ENCODE results near the gene THAP8. TPM values are rescaled to one million over a fixed set of nuclear protein-coding genes. Genes with fewer than 3 reads are reported as not detected.

Gene THAP8
- total and polyA plus RNA-seq, 2 of the 13 experiments (the other 11 are each of a cell fraction or from before 2014, with no cell fraction given): 1.7 to 3.7 TPM

DNA sequence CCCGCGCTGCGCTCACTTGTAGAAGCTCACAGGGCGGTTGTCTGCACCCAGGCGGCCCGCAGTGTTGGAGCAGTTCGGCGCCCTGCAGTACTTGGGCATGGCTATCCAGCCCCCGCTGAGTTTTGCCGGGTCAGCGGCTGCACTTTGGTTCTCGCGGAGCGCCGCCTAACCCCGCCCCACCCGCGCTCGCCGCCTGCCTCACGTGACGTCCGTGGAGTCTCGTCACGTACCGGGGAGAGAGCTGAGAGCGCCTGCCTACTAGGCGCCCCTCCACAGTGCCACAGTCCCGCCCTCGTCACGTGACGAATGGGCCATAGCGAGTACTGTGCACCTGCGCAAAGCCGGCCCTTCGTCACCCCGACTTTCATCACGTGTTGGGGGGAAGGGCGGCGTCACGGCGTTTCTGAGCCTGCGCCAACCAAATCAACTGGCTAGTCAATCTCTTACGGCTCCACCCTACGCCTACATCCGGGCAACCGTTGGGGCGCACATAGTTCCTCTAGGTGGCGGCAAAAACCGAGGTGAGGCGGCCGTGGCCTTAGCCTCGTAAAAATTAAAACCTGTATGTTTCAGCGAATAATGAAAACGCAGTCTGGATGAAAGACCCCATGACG, at the start of gene THAP8 (continued):
- TF ChIP-seq, protein P1, sequence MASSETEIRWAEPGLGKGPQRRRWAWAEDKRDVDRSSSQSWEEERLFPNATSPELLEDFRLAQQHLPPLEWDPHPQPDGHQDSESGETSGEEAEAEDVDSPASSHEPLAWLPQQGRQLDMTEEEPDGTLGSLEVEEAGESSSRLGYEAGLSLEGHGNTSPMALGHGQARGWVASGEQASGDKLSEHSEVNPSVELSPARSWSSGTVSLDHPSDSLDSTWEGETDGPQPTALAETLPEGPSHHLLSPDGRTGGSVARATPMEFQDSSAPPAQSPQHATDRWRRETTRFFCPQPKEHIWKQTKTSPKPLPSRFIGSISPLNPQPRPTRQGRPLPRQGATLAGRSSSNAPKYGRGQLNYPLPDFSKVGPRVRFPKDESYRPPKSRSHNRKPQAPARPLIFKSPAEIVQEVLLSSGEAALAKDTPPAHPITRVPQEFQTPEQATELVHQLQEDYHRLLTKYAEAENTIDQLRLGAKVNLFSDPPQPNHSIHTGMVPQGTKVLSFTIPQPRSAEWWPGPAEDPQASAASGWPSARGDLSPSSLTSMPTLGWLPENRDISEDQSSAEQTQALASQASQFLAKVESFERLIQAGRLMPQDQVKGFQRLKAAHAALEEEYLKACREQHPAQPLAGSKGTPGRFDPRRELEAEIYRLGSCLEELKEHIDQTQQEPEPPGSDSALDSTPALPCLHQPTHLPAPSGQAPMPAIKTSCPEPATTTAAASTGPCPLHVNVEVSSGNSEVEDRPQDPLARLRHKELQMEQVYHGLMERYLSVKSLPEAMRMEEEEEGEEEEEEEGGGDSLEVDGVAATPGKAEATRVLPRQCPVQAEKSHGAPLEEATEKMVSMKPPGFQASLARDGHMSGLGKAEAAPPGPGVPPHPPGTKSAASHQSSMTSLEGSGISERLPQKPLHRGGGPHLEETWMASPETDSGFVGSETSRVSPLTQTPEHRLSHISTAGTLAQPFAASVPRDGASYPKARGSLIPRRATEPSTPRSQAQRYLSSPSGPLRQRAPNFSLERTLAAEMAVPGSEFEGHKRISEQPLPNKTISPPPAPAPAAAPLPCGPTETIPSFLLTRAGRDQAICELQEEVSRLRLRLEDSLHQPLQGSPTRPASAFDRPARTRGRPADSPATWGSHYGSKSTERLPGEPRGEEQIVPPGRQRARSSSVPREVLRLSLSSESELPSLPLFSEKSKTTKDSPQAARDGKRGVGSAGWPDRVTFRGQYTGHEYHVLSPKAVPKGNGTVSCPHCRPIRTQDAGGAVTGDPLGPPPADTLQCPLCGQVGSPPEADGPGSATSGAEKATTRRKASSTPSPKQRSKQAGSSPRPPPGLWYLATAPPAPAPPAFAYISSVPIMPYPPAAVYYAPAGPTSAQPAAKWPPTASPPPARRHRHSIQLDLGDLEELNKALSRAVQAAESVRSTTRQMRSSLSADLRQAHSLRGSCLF (CRISPR knock-in tag; IDR thresholded peaks at IDR 0.05; ENCODE audit: borderline replicate concordance): peak; percentile 26; the same call in 1 of the 2 replicates
- TF ChIP-seq TOE1 (CRISPR knock-in tag; IDR thresholded peaks at IDR 0.05) (no peak; the same call in 1 of the 2 replicates), MED8 (CRISPR knock-in tag; IDR thresholded peaks at IDR 0.05; ENCODE audit: insufficient replicate concordance) (peak; percentile 70), ZNF121 (CRISPR knock-in tag; IDR thresholded peaks at IDR 0.05) (no peak), PRMT3 (CRISPR knock-in tag; IDR thresholded peaks at IDR 0.05; ENCODE audit: borderline replicate concordance, low read depth) (peak; percentile 31; the same call in 1 of the 2 replicates), KLF6 (CRISPR knock-in tag; IDR thresholded peaks at IDR 0.05) (0 out of 2 replicates have a peak, but pooled peaks have one; percentile 14), ZNF20 (CRISPR knock-in tag; IDR thresholded peaks at IDR 0.05) (no peak), ZNF326 (CRISPR knock-in tag; IDR thresholded peaks at IDR 0.05; ENCODE audit: borderline replicate concordance) (no peak), BHLHE40 (IDR thresholded peaks at IDR 0.05; ENCODE audit: low read length) (peak; percentile 100), ISL2 (CRISPR knock-in tag; IDR thresholded peaks at IDR 0.05) (peak; percentile 72), HNRNPL (IDR thresholded peaks at IDR 0.05; ENCODE audit: low read depth, low read length) (0 out of 2 replicates have a peak, but pooled peaks have one; percentile 35), TCF12 (IDR thresholded peaks at IDR 0.05) (no peak), TCF12 (CRISPR knock-in tag; IDR thresholded peaks at IDR 0.05) (peak; percentile 72; the same call in 1 of the 2 replicates), ZNF34 (CRISPR knock-in tag; IDR thresholded peaks at IDR 0.05; ENCODE audit: borderline replicate concordance) (no peak), REXO4 (CRISPR knock-in tag; IDR thresholded peaks at IDR 0.05; ENCODE audit: borderline replicate concordance) (no peak), MTF2 (CRISPR knock-in tag; IDR thresholded peaks at IDR 0.05; ENCODE audit: borderline replicate concordance) (peak; percentile 57; the same call in 1 of the 2 replicates), RAD51 (IDR thresholded peaks at IDR 0.05; ENCODE audit: borderline replicate concordance) (peak; percentile 98), STAT5B (CRISPR knock-in tag; IDR thresholded peaks at IDR 0.05) (no peak), TEAD2 (CRISPR knock-in tag; IDR thresholded peaks at IDR 0.05) (no peak), HHEX (CRISPR knock-in tag; IDR thresholded peaks at IDR 0.05) (no peak), MATR3 (CRISPR knock-in tag; IDR thresholded peaks at IDR 0.05) (no peak), ZBTB8A (CRISPR knock-in tag; IDR thresholded peaks at IDR 0.05; ENCODE audit: borderline replicate concordance, low read depth) (no peak), ZNF430 (CRISPR knock-in tag; IDR thresholded peaks at IDR 0.05) (peak; percentile 64; the same call in 1 of the 2 replicates), FOXC1 (CRISPR knock-in tag; IDR thresholded peaks at IDR 0.05; ENCODE audit: borderline replicate concordance) (0 out of 2 replicates have a peak, but pooled peaks have one; percentile 68), ZNF720 (CRISPR knock-in tag; IDR thresholded peaks at IDR 0.05) (no peak), FOSL2 (CRISPR knock-in tag; IDR thresholded peaks at IDR 0.05) (peak; percentile 46; the same call in 1 of the 2 replicates), ZNF891 (CRISPR knock-in tag; IDR thresholded peaks at IDR 0.05) (peak; percentile 33; the same call in 1 of the 2 replicates)
- TF ChIP-seq, protein P2, sequence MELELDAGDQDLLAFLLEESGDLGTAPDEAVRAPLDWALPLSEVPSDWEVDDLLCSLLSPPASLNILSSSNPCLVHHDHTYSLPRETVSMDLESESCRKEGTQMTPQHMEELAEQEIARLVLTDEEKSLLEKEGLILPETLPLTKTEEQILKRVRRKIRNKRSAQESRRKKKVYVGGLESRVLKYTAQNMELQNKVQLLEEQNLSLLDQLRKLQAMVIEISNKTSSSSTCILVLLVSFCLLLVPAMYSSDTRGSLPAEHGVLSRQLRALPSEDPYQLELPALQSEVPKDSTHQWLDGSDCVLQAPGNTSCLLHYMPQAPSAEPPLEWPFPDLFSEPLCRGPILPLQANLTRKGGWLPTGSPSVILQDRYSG (CRISPR knock-in tag; IDR thresholded peaks at IDR 0.05): peak; percentile 67; the same call in 1 of the 2 replicates
